HT1080 (cell line): ENCODE results near the gene ZBTB24. TPM values are rescaled to one million over a fixed set of nuclear protein-coding genes. Genes with fewer than 3 reads are reported as not detected.

Experiments
- DNase-seq: peaks from one replicate; pipeline ENCODE4 v3.0.0-alpha.2; 2015; ENCODE audit warnings: low read depth
- total RNA-seq: library from RNA; depleted of rRNA; stranded (reverse); fragments of >200 nt; shearing (Covaris generic); gene quantifications from 2 replicates; pipeline ENCODE4 v1.2.3, GENCODE V29; 2014

Gene ZBTB24
- total RNA-seq, 1 experiment from 2014 or later = 10.8 TPM

- no peak for DNase-seq
These were observed 20.6 kb upstream of the ZBTB24 start for GRCh38 chr6:109503327-109504224.

- no peak for DNase-seq
These were observed 15.9 kb upstream of the ZBTB24 start for GRCh38 chr6:109498936-109499335.

- DNase-seq = no peak
These were observed 15.0 kb upstream of the ZBTB24 start for GRCh38 chr6:109498052-109498451.

- DNase-seq = no peak
These were observed 13.2 kb upstream of the ZBTB24 start for GRCh38 chr6:109496036-109496772.

- no peak for DNase-seq
These were observed 10.8 kb upstream of the ZBTB24 start for GRCh38 chr6:109493865-109494264.

GRCh38 chr6:109491207-109491938 lies 8.4 kb upstream of the ZBTB24 start:
- DNase-seq = peak; percentile 46

- DNase-seq = no peak
These were observed 7.7 kb upstream of the ZBTB24 start for GRCh38 chr6:109490713-109491112.

GRCh38 chr6:109488001-109488400 lies 5.0 kb upstream of the ZBTB24 start:
- DNase-seq = no peak

GRCh38 chr6:109486068-109486467 lies 3.0 kb upstream of the ZBTB24 start:
- DNase-seq = no peak

- DNase-seq = no peak
These were observed 2.4 kb upstream of the ZBTB24 start for GRCh38 chr6:109485266-109485935.

- DNase-seq = no peak
These were observed 1.1 kb upstream of the ZBTB24 start for GRCh38 chr6:109484122-109484521.

GRCh38 chr6:109483735-109484057 lies 677 bp upstream of the ZBTB24 start:
- no peak for DNase-seq

- no peak for DNase-seq
These were observed 2.0 kb downstream of the ZBTB24 start for GRCh38 chr6:109480993-109481480.

GRCh38 chr6:109478841-109479624 lies 4.0 kb downstream of the ZBTB24 start:
- no peak for DNase-seq

- DNase-seq = no peak
These were observed 4.7 kb downstream of the ZBTB24 start for GRCh38 chr6:109478222-109478805.

GRCh38 chr6:109477725-109478124 lies 5.3 kb downstream of the ZBTB24 start:
- DNase-seq = no peak

- DNase-seq = no peak
These were observed 5.8 kb downstream of the ZBTB24 start for GRCh38 chr6:109477184-109477583.

GRCh38 chr6:109475625-109476024 lies 7.4 kb downstream of the ZBTB24 start:
- DNase-seq = no peak

GRCh38 chr6:109474995-109475394 lies 8.0 kb downstream of the ZBTB24 start:
- no peak for DNase-seq

GRCh38 chr6:109473120-109473519 lies 9.9 kb downstream of the ZBTB24 start:
- DNase-seq = no peak
